H9 (cell line): ENCODE measurements around the gene PLEK2. TPM values are rescaled to one million over a fixed set of nuclear protein-coding genes. Genes with fewer than 3 reads are reported as not detected.

ENCODE experiments used
- DNase-seq: peaks from one replicate; pipeline ENCODE4 v3.0.0-alpha.2; 2017
- H2AFZ ChIP-seq: one replicate; pipeline ENCODE4 v1.6.1; 2013; ENCODE audit warnings: mild to moderate bottlenecking, low read length, control low read depth, moderate library complexity
- H2AK5ac ChIP-seq: 2 replicates; pipeline ENCODE4 v1.6.1; 2013; ENCODE audit warnings: low read length, control low read depth, mixed read lengths; ENCODE audit not compliant: insufficient read length
- H2BK120ac ChIP-seq: one replicate; pipeline ENCODE4 v1.6.1; 2013; ENCODE audit warnings: low read depth, mild to moderate bottlenecking, low read length, control low read depth, inconsistent platforms; ENCODE audit not compliant: poor library complexity, severe bottlenecking
- H2BK12ac ChIP-seq: 2 replicates; pipeline ENCODE4 v1.6.1; 2013; ENCODE audit warnings: low read length, control low read depth, mixed read lengths, low read depth; ENCODE audit not compliant: insufficient read length
- H2BK15ac ChIP-seq: 2 replicates; pipeline ENCODE4 v1.6.1; 2013; ENCODE audit warnings: low read depth, low read length, control low read depth
- H2BK20ac ChIP-seq: one replicate; pipeline ENCODE4 v1.6.1; 2013; ENCODE audit warnings: low read depth, mild to moderate bottlenecking, low read length, control low read depth, inconsistent platforms; ENCODE audit not compliant: poor library complexity, severe bottlenecking
- H2BK5ac ChIP-seq: 2 replicates; pipeline ENCODE4 v1.6.1; 2013; ENCODE audit warnings: low read length, control low read depth, mixed read lengths; ENCODE audit not compliant: insufficient read length
- H3K14ac ChIP-seq: 2 replicates; pipeline ENCODE4 v1.6.1; 2013; ENCODE audit warnings: low read length, control low read depth; ENCODE audit not compliant: insufficient read depth
- H3K18ac ChIP-seq: 2 replicates; pipeline ENCODE4 v1.6.1; 2013; ENCODE audit warnings: low read depth, mild to moderate bottlenecking, mixed read lengths, low read length, control low read depth; ENCODE audit not compliant: insufficient read length
- H3K23ac ChIP-seq: 2 replicates; pipeline ENCODE4 v1.6.1; 2013; ENCODE audit warnings: low read length, control low read depth, mixed read lengths, low read depth; ENCODE audit not compliant: insufficient read length
- H3K23me2 ChIP-seq: 2 replicates; pipeline ENCODE4 v1.6.1; 2013; ENCODE audit warnings: low read depth, mild to moderate bottlenecking, mixed read lengths, low read length, control low read depth; ENCODE audit not compliant: insufficient read length, poor library complexity, severe bottlenecking
- H3K27ac ChIP-seq: 2 replicates; pipeline ENCODE4 v1.5.1; 2013; ENCODE audit warnings: low read length, control low read depth, mixed read lengths, low read depth; ENCODE audit not compliant: insufficient read length
- H3K27me3 ChIP-seq: 2 replicates; pipeline ENCODE4 v1.6.1; 2013; ENCODE audit warnings: low read length, control low read depth, inconsistent platforms; ENCODE audit not compliant: insufficient read depth
- H3K4ac ChIP-seq: 2 replicates; pipeline ENCODE4 v1.6.1; 2013; ENCODE audit warnings: low read depth, mild to moderate bottlenecking, control low read depth, inconsistent platforms, low read length, moderate library complexity
- H3K4me1 ChIP-seq: 2 replicates; pipeline ENCODE4 v1.6.1; 2013; ENCODE audit warnings: low read length, control low read depth, inconsistent platforms; ENCODE audit not compliant: insufficient read depth
- H3K4me2 ChIP-seq: 2 replicates; pipeline ENCODE4 v1.6.1; 2013; ENCODE audit warnings: low read length, control low read depth, mixed read lengths; ENCODE audit not compliant: insufficient read length, insufficient read depth
- H3K56ac ChIP-seq: 2 replicates; pipeline ENCODE4 v1.6.1; 2013; ENCODE audit warnings: low read depth, mild to moderate bottlenecking, mixed read lengths, low read length, control low read depth; ENCODE audit not compliant: insufficient read length
- H3K79me1 ChIP-seq: 2 replicates; pipeline ENCODE4 v1.6.1; 2013; ENCODE audit warnings: low read depth, mild to moderate bottlenecking, moderate library complexity, low read length, control low read depth, inconsistent platforms; ENCODE audit not compliant: insufficient read depth, poor library complexity, severe bottlenecking
- H3K79me2 ChIP-seq: 2 replicates; pipeline ENCODE4 v1.6.1; 2013; ENCODE audit warnings: low read length, control low read depth, inconsistent platforms; ENCODE audit not compliant: insufficient read depth
- H3K9ac ChIP-seq: 2 replicates; pipeline ENCODE4 v1.6.1; 2013; ENCODE audit warnings: low read length, control low read depth, mixed read lengths; ENCODE audit not compliant: insufficient read length; ENCODE audit errors: extremely low read depth
- H3K9me3 ChIP-seq: one replicate; pipeline ENCODE4 v1.6.1; 2013; ENCODE audit warnings: low read depth, low read length, inconsistent platforms; ENCODE audit not compliant: control insufficient read depth
- H3T11ph ChIP-seq: one replicate; pipeline ENCODE4 v1.6.1; 2013; ENCODE audit warnings: mild to moderate bottlenecking, low read length, control low read depth, inconsistent platforms
- H4K20me1 ChIP-seq: one replicate; pipeline ENCODE4 v1.6.1; 2013; ENCODE audit not compliant: control insufficient read depth, insufficient read length, insufficient read depth
- H4K5ac ChIP-seq: 2 replicates; pipeline ENCODE4 v1.6.1; 2013; ENCODE audit warnings: low read depth, mild to moderate bottlenecking, mixed read lengths, low read length, control low read depth; ENCODE audit not compliant: insufficient read length
- H4K8ac ChIP-seq: replicated peaks from 2 replicates; pipeline ENCODE4 v1.6.1; 2013; ENCODE audit warnings: low read length, control low read depth, mixed read lengths, low read depth; ENCODE audit not compliant: insufficient read length
- H4K91ac ChIP-seq: 2 replicates; pipeline ENCODE4 v1.6.1; 2013; ENCODE audit warnings: low read depth, mild to moderate bottlenecking, moderate library complexity, mixed read lengths, low read length, control low read depth; ENCODE audit not compliant: insufficient read length
- H3K27ac Mint-ChIP-seq, 3 experiments: 2 replicates in 2 of 3; 3 replicates in 1 of 3; pipeline ENCODE4 v1.8.0; 2020 to 2021; ENCODE audit warnings: mixed read lengths in 3 of 3, mild to moderate bottlenecking in 1 of 3, moderate library complexity in 1 of 3
- H3K27me3 Mint-ChIP-seq: 2 replicates; pipeline ENCODE4 v1.8.0; 2021; ENCODE audit warnings: low read depth, mild to moderate bottlenecking, moderate library complexity, mixed read lengths
- H3K36me3 Mint-ChIP-seq, 3 experiments: 2 replicates in 2 of 3; 3 replicates in 1 of 3; pipeline ENCODE4 v1.8.0; 2020 to 2021; ENCODE audit warnings: low read depth in 3 of 3, mixed read lengths in 3 of 3; ENCODE audit not compliant: insufficient read depth in 1 of 3
- H3K4me1 Mint-ChIP-seq, 2 experiments: 2 replicates each; pipeline ENCODE4 v1.8.0; 2020; ENCODE audit warnings: mixed read lengths in 2 of 2
- H3K4me3 Mint-ChIP-seq, 2 experiments: 2 replicates in 1 of 2; 3 replicates in 1 of 2; pipeline ENCODE4 v1.8.0; 2020 to 2021; ENCODE audit warnings: mild to moderate bottlenecking in 2 of 2, mixed read lengths in 2 of 2, moderate library complexity in 1 of 2
- H3K9me3 Mint-ChIP-seq, 2 experiments: 2 replicates in 1 of 2; 3 replicates in 1 of 2; pipeline ENCODE4 v1.8.0; 2020; ENCODE audit warnings: mild to moderate bottlenecking in 2 of 2, mixed read lengths in 2 of 2, moderate library complexity in 1 of 2
- WGBS: extraction: QIAGEN DNeasy Blood & Tissue Kit; methylation state at CpG from one replicate; pipeline ENCODE4 v1.1.7; 2013; ENCODE audit warnings: missing lambda C conversion rate, low lambda C conversion rate, mixed read lengths; ENCODE audit not compliant: insufficient read length; ENCODE audit errors: extremely low coverage; 5-methylcytosine and 5-hydroxymethylcytosine counted together
- total RNA-seq: library from RNA; stranded (reverse); gene quantifications from 2 replicates; pipeline ENCODE4 v1.2.1, GENCODE V29; 2021
- TF ChIP-seq, protein P1 (sequence below): fragments of 200-600 bp; sonication (generic); conservative IDR thresholded peaks from 3 replicates; pipeline ENCODE4 v1.8.0; 2021; ENCODE audit warnings: antibody characterized with exemption, mild to moderate bottlenecking

PLEK2 gene
- total RNA-seq, 1 experiment from 2014 or later: not detected

DNA sequence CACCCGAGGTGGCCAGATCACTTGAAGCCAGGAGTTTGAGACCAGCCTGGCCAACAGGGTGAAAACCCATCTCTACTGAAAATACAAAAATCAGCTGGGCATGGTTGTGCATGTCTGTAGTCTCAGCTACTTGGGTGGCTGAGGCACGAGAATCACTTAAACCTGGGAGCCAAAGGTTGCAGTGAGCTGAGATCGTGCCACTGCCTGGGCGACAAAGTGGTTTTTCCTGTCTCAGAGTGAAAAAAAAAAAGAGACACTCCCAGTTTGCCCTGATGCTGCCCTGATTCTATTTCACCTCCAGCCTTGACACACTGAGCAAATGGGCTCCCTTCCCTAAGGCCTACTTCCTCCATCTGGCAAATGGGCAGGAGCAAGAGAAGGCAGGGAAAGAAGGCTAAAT lies 28.5 kb upstream of the PLEK2 start:
- H3K79me2 ChIP-seq: no peaks in the 10 kb centered on the region
- Mint-ChIP-seq H3K9me3 (no peaks in the 10 kb centered on the region), H3K4me3 (no peak overlapping the region), H3K27ac (peak overlapping the region in 1 of 3 experiments; percentile 62; a peak in 2 of 7 replicates), H3K27me3 (peaks cover 1% of the 10 kb centered on the region), H3K4me1 (peaks cover 25 to 26% of the 10 kb centered on the region in 2 experiments), H3K36me3 (no peaks in the 10 kb centered on the region)
- H2BK5ac ChIP-seq: no peak overlapping the region
- H2BK12ac ChIP-seq: no peak overlapping the region
- no CpG with 5 or more reads among the region's 4 CpGs for WGBS
- H2BK120ac ChIP-seq: no peak overlapping the region
- no peak overlapping the region for H3K14ac ChIP-seq
- DNase-seq: no peak
- H2BK15ac ChIP-seq: no peak overlapping the region
- peaks cover 11% of the 10 kb centered on the region for H3K4me1 ChIP-seq
- no peak overlapping the region for H2AK5ac ChIP-seq
- no peak overlapping the region for H3K27ac ChIP-seq
- no peak overlapping the region for H4K5ac ChIP-seq
- no peaks in the 10 kb centered on the region for H3K27me3 ChIP-seq
- H4K8ac ChIP-seq: no peak overlapping the region
- no peak overlapping the region for H3K4me2 ChIP-seq
- H4K91ac ChIP-seq: no peak overlapping the region
- H3K9me3 ChIP-seq: no peaks in the 10 kb centered on the region
- no peak overlapping the region for H3K9ac ChIP-seq
- TF ChIP-seq, protein P1, sequence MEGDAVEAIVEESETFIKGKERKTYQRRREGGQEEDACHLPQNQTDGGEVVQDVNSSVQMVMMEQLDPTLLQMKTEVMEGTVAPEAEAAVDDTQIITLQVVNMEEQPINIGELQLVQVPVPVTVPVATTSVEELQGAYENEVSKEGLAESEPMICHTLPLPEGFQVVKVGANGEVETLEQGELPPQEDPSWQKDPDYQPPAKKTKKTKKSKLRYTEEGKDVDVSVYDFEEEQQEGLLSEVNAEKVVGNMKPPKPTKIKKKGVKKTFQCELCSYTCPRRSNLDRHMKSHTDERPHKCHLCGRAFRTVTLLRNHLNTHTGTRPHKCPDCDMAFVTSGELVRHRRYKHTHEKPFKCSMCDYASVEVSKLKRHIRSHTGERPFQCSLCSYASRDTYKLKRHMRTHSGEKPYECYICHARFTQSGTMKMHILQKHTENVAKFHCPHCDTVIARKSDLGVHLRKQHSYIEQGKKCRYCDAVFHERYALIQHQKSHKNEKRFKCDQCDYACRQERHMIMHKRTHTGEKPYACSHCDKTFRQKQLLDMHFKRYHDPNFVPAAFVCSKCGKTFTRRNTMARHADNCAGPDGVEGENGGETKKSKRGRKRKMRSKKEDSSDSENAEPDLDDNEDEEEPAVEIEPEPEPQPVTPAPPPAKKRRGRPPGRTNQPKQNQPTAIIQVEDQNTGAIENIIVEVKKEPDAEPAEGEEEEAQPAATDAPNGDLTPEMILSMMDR: no peak
- no peak overlapping the region for H2AFZ ChIP-seq
- H3K4ac ChIP-seq: no peak overlapping the region
- no peak overlapping the region for H3K56ac ChIP-seq
- H2BK20ac ChIP-seq: no peak overlapping the region
- no peaks in the 10 kb centered on the region for H3K23me2 ChIP-seq
- H4K20me1 ChIP-seq: no peaks in the 10 kb centered on the region
- no peaks in the 10 kb centered on the region for H3K79me1 ChIP-seq
- no peak overlapping the region for H3K18ac ChIP-seq
- H3K23ac ChIP-seq: no peak overlapping the region
- H3T11ph ChIP-seq: no peak overlapping the region
